H9 (cell line): ENCODE results near the gene RRP9. TPM values are rescaled to one million over a fixed set of nuclear protein-coding genes. Genes with fewer than 3 reads are reported as not detected.

Experiments
- DNase-seq: peaks from one replicate; pipeline ENCODE4 v3.0.0-alpha.2; 2017
- H2AFZ ChIP-seq: one replicate; pipeline ENCODE4 v1.6.1; 2013; ENCODE audit warnings: mild to moderate bottlenecking, low read length, control low read depth, moderate library complexity
- H2AK5ac ChIP-seq: 2 replicates; pipeline ENCODE4 v1.6.1; 2013; ENCODE audit warnings: low read length, control low read depth, mixed read lengths; ENCODE audit not compliant: insufficient read length
- H2BK120ac ChIP-seq: one replicate; pipeline ENCODE4 v1.6.1; 2013; ENCODE audit warnings: low read depth, mild to moderate bottlenecking, low read length, control low read depth, inconsistent platforms; ENCODE audit not compliant: poor library complexity, severe bottlenecking
- H2BK12ac ChIP-seq: 2 replicates; pipeline ENCODE4 v1.6.1; 2013; ENCODE audit warnings: low read length, control low read depth, mixed read lengths, low read depth; ENCODE audit not compliant: insufficient read length
- H2BK15ac ChIP-seq: 2 replicates; pipeline ENCODE4 v1.6.1; 2013; ENCODE audit warnings: low read depth, low read length, control low read depth
- H2BK20ac ChIP-seq: one replicate; pipeline ENCODE4 v1.6.1; 2013; ENCODE audit warnings: low read depth, mild to moderate bottlenecking, low read length, control low read depth, inconsistent platforms; ENCODE audit not compliant: poor library complexity, severe bottlenecking
- H2BK5ac ChIP-seq: 2 replicates; pipeline ENCODE4 v1.6.1; 2013; ENCODE audit warnings: low read length, control low read depth, mixed read lengths; ENCODE audit not compliant: insufficient read length
- H3K14ac ChIP-seq: 2 replicates; pipeline ENCODE4 v1.6.1; 2013; ENCODE audit warnings: low read length, control low read depth; ENCODE audit not compliant: insufficient read depth
- H3K18ac ChIP-seq: 2 replicates; pipeline ENCODE4 v1.6.1; 2013; ENCODE audit warnings: low read depth, mild to moderate bottlenecking, mixed read lengths, low read length, control low read depth; ENCODE audit not compliant: insufficient read length
- H3K23ac ChIP-seq: 2 replicates; pipeline ENCODE4 v1.6.1; 2013; ENCODE audit warnings: low read length, control low read depth, mixed read lengths, low read depth; ENCODE audit not compliant: insufficient read length
- H3K23me2 ChIP-seq: 2 replicates; pipeline ENCODE4 v1.6.1; 2013; ENCODE audit warnings: low read depth, mild to moderate bottlenecking, mixed read lengths, low read length, control low read depth; ENCODE audit not compliant: insufficient read length, poor library complexity, severe bottlenecking
- H3K27ac ChIP-seq: 2 replicates; pipeline ENCODE4 v1.5.1; 2013; ENCODE audit warnings: low read length, control low read depth, mixed read lengths, low read depth; ENCODE audit not compliant: insufficient read length
- H3K27me3 ChIP-seq: 2 replicates; pipeline ENCODE4 v1.6.1; 2013; ENCODE audit warnings: low read length, control low read depth, inconsistent platforms; ENCODE audit not compliant: insufficient read depth
- H3K4ac ChIP-seq: 2 replicates; pipeline ENCODE4 v1.6.1; 2013; ENCODE audit warnings: low read depth, mild to moderate bottlenecking, control low read depth, inconsistent platforms, low read length, moderate library complexity
- H3K4me1 ChIP-seq: 2 replicates; pipeline ENCODE4 v1.6.1; 2013; ENCODE audit warnings: low read length, control low read depth, inconsistent platforms; ENCODE audit not compliant: insufficient read depth
- H3K4me2 ChIP-seq: 2 replicates; pipeline ENCODE4 v1.6.1; 2013; ENCODE audit warnings: low read length, control low read depth, mixed read lengths; ENCODE audit not compliant: insufficient read length, insufficient read depth
- H3K56ac ChIP-seq: 2 replicates; pipeline ENCODE4 v1.6.1; 2013; ENCODE audit warnings: low read depth, mild to moderate bottlenecking, mixed read lengths, low read length, control low read depth; ENCODE audit not compliant: insufficient read length
- H3K79me1 ChIP-seq: 2 replicates; pipeline ENCODE4 v1.6.1; 2013; ENCODE audit warnings: low read depth, mild to moderate bottlenecking, moderate library complexity, low read length, control low read depth, inconsistent platforms; ENCODE audit not compliant: insufficient read depth, poor library complexity, severe bottlenecking
- H3K79me2 ChIP-seq: 2 replicates; pipeline ENCODE4 v1.6.1; 2013; ENCODE audit warnings: low read length, control low read depth, inconsistent platforms; ENCODE audit not compliant: insufficient read depth
- H3K9ac ChIP-seq: 2 replicates; pipeline ENCODE4 v1.6.1; 2013; ENCODE audit warnings: low read length, control low read depth, mixed read lengths; ENCODE audit not compliant: insufficient read length; ENCODE audit errors: extremely low read depth
- H3K9me3 ChIP-seq: one replicate; pipeline ENCODE4 v1.6.1; 2013; ENCODE audit warnings: low read depth, low read length, inconsistent platforms; ENCODE audit not compliant: control insufficient read depth
- H3T11ph ChIP-seq: one replicate; pipeline ENCODE4 v1.6.1; 2013; ENCODE audit warnings: mild to moderate bottlenecking, low read length, control low read depth, inconsistent platforms
- H4K20me1 ChIP-seq: one replicate; pipeline ENCODE4 v1.6.1; 2013; ENCODE audit not compliant: control insufficient read depth, insufficient read length, insufficient read depth
- H4K5ac ChIP-seq: 2 replicates; pipeline ENCODE4 v1.6.1; 2013; ENCODE audit warnings: low read depth, mild to moderate bottlenecking, mixed read lengths, low read length, control low read depth; ENCODE audit not compliant: insufficient read length
- H4K8ac ChIP-seq: replicated peaks from 2 replicates; pipeline ENCODE4 v1.6.1; 2013; ENCODE audit warnings: low read length, control low read depth, mixed read lengths, low read depth; ENCODE audit not compliant: insufficient read length
- H4K91ac ChIP-seq: 2 replicates; pipeline ENCODE4 v1.6.1; 2013; ENCODE audit warnings: low read depth, mild to moderate bottlenecking, moderate library complexity, mixed read lengths, low read length, control low read depth; ENCODE audit not compliant: insufficient read length
- H3K27ac Mint-ChIP-seq, 3 experiments: 2 replicates in 2 of 3; 3 replicates in 1 of 3; pipeline ENCODE4 v1.8.0; 2020 to 2021; ENCODE audit warnings: mixed read lengths in 3 of 3, mild to moderate bottlenecking in 1 of 3, moderate library complexity in 1 of 3
- H3K27me3 Mint-ChIP-seq: 2 replicates; pipeline ENCODE4 v1.8.0; 2021; ENCODE audit warnings: low read depth, mild to moderate bottlenecking, moderate library complexity, mixed read lengths
- H3K36me3 Mint-ChIP-seq, 3 experiments: 2 replicates in 2 of 3; 3 replicates in 1 of 3; pipeline ENCODE4 v1.8.0; 2020 to 2021; ENCODE audit warnings: low read depth in 3 of 3, mixed read lengths in 3 of 3; ENCODE audit not compliant: insufficient read depth in 1 of 3
- H3K4me1 Mint-ChIP-seq, 2 experiments: 2 replicates each; pipeline ENCODE4 v1.8.0; 2020; ENCODE audit warnings: mixed read lengths in 2 of 2
- H3K4me3 Mint-ChIP-seq, 2 experiments: 2 replicates in 1 of 2; 3 replicates in 1 of 2; pipeline ENCODE4 v1.8.0; 2020 to 2021; ENCODE audit warnings: mild to moderate bottlenecking in 2 of 2, mixed read lengths in 2 of 2, moderate library complexity in 1 of 2
- H3K9me3 Mint-ChIP-seq, 2 experiments: 2 replicates in 1 of 2; 3 replicates in 1 of 2; pipeline ENCODE4 v1.8.0; 2020; ENCODE audit warnings: mild to moderate bottlenecking in 2 of 2, mixed read lengths in 2 of 2, moderate library complexity in 1 of 2
- CTCF ChIP-seq: fragments of 200-600 bp; sonication (generic); conservative IDR thresholded peaks from 3 replicates; pipeline ENCODE4 v1.8.0; 2021; ENCODE audit warnings: antibody characterized with exemption, mild to moderate bottlenecking
- WGBS: extraction: QIAGEN DNeasy Blood & Tissue Kit; methylation state at CpG from one replicate; pipeline ENCODE4 v1.1.7; 2013; ENCODE audit warnings: missing lambda C conversion rate, low lambda C conversion rate, mixed read lengths; ENCODE audit not compliant: insufficient read length; ENCODE audit errors: extremely low coverage; 5-methylcytosine and 5-hydroxymethylcytosine counted together
- total RNA-seq: library from RNA; stranded (reverse); gene quantifications from 2 replicates; pipeline ENCODE4 v1.2.1, GENCODE V29; 2021

Gene RRP9
- total RNA-seq, 1 experiment from 2014 or later, result 64.0 TPM

GRCh38 chr3:51888463-51889105 is 53.1 kb downstream of the RRP9 start:
- no peak overlapping the region for H2BK20ac ChIP-seq
- WGBS, result no CpG with 5 or more reads among the region's 12 CpGs
- H3K27me3 Mint-ChIP-seq, result peaks cover 3% of the 10 kb centered on the region
- H3K36me3 Mint-ChIP-seq, result no peaks in the 10 kb centered on the region
- DNase-seq, result no peak
- H4K5ac ChIP-seq, result no peak overlapping the region
- no peak overlapping the region for H3T11ph ChIP-seq
- H2BK5ac ChIP-seq, result no peak overlapping the region
- no peak overlapping the region for H3K4me2 ChIP-seq
- no peaks in the 10 kb centered on the region for H3K27me3 ChIP-seq
- no peaks in the 10 kb centered on the region for H3K23me2 ChIP-seq
- no peak overlapping the region for H3K4me3 Mint-ChIP-seq
- no peak overlapping the region for H2BK120ac ChIP-seq
- no peak overlapping the region for H2AK5ac ChIP-seq
- no peak overlapping the region for H3K14ac ChIP-seq
- no peak overlapping the region for H3K18ac ChIP-seq
- no peak overlapping the region for H3K27ac ChIP-seq
- H3K79me2 ChIP-seq, result no peaks in the 10 kb centered on the region
- H4K8ac ChIP-seq, result no peak overlapping the region
- H3K4me1 Mint-ChIP-seq, result peaks cover 8 to 11% of the 10 kb centered on the region in 2 experiments
- H2AFZ ChIP-seq, result no peak overlapping the region
- no peaks in the 10 kb centered on the region for H3K9me3 ChIP-seq
- no peak overlapping the region for H3K27ac Mint-ChIP-seq
- H3K23ac ChIP-seq, result no peak overlapping the region
- no peak overlapping the region for H4K91ac ChIP-seq
- H3K9me3 Mint-ChIP-seq, result no peaks in the 10 kb centered on the region; a peak in 1 of 5 replicates
- H3K9ac ChIP-seq, result no peak overlapping the region
- no peaks in the 10 kb centered on the region for H3K79me1 ChIP-seq
- H2BK15ac ChIP-seq, result no peak overlapping the region
- no peaks in the 10 kb centered on the region for H3K4me1 ChIP-seq
- no peak overlapping the region for H2BK12ac ChIP-seq
- H4K20me1 ChIP-seq, result no peaks in the 10 kb centered on the region
- no peak overlapping the region for H3K4ac ChIP-seq
- TF ChIP-seq CTCF, result no peak
- H3K56ac ChIP-seq, result no peak overlapping the region
